Neural crest cell (in vitro differentiated cells): ENCODE data around the gene PCDHGA5. TPM values are rescaled to one million over a fixed set of nuclear protein-coding genes. Genes with fewer than 3 reads are reported as not detected.
"Not testable (repeated sequence)": the region's sequence is repeated elsewhere in the genome, so short reads cannot be mapped to it uniquely, and the experiment has no call there.

Experiments
- DNase-seq: peaks from one replicate; pipeline ENCODE4 v3.0.0; 2021; ENCODE audit warnings: low read depth, mixed read lengths, low spot score
- H3K27ac Mint-ChIP-seq: one replicate; pipeline ENCODE4 v1.8.0; 2021; ENCODE audit warnings: mild to moderate bottlenecking, mixed read lengths; ENCODE audit not compliant: unreplicated experiment
- H3K27me3 Mint-ChIP-seq: 2 replicates; pipeline ENCODE4 v1.8.0; 2021; ENCODE audit warnings: low read depth, mild to moderate bottlenecking, mixed read lengths
- H3K36me3 Mint-ChIP-seq: 2 replicates; pipeline ENCODE4 v1.8.0; 2021; ENCODE audit warnings: low read depth, mild to moderate bottlenecking, mixed read lengths
- H3K4me1 Mint-ChIP-seq: 2 replicates; pipeline ENCODE4 v1.8.0; 2021; ENCODE audit warnings: mixed read lengths
- H3K4me3 Mint-ChIP-seq: one replicate; pipeline ENCODE4 v1.8.0; 2021; ENCODE audit warnings: mild to moderate bottlenecking, mixed read lengths
- H3K9me3 Mint-ChIP-seq: 2 replicates; pipeline ENCODE4 v1.8.0; 2021; ENCODE audit warnings: mixed read lengths
- total RNA-seq: library from RNA; stranded (reverse); gene quantifications from 2 replicates; pipeline ENCODE4 v1.2.1, GENCODE V29; 2021
- TF ChIP-seq, protein P1 (sequence below): fragments of 200-600 bp; sonication (generic); conservative IDR thresholded peaks from 2 replicates; pipeline ENCODE4 v1.5.0; 2021; ENCODE audit warnings: antibody characterized with exemption, mild to moderate bottlenecking

PCDHGA5 gene
- total RNA-seq, 1 donor from 2014 or later = 0.51 TPM

DNA sequence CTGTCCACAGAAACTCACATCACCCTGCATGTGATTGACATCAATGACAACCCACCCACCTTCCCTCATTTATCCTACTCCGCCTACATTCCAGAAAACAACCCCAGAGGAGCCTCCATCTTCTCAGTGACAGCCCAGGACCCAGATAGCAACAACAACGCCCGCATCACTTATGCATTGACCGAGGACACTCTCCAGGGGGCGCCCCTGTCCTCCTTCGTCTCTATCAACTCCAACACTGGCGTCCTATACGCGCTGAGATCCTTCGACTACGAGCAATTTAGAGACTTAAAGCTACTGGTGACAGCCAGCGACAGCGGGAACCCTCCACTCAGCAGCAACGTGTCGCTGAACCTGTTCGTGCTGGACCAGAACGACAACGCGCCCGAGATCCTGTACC is 18.6 kb upstream of the PCDHGA5 start:
- H3K27ac Mint-ChIP-seq = no peak overlapping the region
- H3K36me3 Mint-ChIP-seq = peaks cover 19% of the 10 kb centered on the region
- H3K4me1 Mint-ChIP-seq = no peaks in the 10 kb centered on the region
- no peak for DNase-seq
- H3K9me3 Mint-ChIP-seq = peaks cover 27% of the 10 kb centered on the region
- TF ChIP-seq, protein P1, sequence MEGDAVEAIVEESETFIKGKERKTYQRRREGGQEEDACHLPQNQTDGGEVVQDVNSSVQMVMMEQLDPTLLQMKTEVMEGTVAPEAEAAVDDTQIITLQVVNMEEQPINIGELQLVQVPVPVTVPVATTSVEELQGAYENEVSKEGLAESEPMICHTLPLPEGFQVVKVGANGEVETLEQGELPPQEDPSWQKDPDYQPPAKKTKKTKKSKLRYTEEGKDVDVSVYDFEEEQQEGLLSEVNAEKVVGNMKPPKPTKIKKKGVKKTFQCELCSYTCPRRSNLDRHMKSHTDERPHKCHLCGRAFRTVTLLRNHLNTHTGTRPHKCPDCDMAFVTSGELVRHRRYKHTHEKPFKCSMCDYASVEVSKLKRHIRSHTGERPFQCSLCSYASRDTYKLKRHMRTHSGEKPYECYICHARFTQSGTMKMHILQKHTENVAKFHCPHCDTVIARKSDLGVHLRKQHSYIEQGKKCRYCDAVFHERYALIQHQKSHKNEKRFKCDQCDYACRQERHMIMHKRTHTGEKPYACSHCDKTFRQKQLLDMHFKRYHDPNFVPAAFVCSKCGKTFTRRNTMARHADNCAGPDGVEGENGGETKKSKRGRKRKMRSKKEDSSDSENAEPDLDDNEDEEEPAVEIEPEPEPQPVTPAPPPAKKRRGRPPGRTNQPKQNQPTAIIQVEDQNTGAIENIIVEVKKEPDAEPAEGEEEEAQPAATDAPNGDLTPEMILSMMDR = no peak
- no peak overlapping the region for H3K4me3 Mint-ChIP-seq
- H3K27me3 Mint-ChIP-seq = no peaks in the 10 kb centered on the region

DNA sequence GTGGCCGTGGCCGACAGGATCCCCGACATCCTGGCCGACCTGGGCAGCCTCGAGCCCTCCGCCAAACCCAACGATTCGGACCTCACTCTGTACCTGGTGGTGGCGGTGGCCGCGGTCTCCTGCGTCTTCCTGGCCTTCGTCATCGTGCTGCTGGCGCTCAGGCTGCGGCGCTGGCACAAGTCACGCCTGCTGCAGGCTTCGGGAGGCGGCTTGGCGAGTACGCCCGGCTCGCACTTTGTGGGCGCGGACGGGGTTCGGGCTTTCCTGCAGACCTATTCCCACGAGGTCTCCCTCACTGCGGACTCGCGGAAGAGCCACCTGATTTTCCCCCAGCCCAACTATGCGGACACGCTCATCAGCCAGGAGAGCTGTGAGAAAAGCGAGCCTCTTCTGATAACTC is 17.9 kb upstream of the PCDHGA5 start:
- peaks cover 27% of the 10 kb centered on the region for H3K9me3 Mint-ChIP-seq
- not testable (repeated sequence) for H3K4me3 Mint-ChIP-seq, H3K4me1 Mint-ChIP-seq, DNase-seq, H3K27me3 Mint-ChIP-seq, H3K27ac Mint-ChIP-seq
- peaks cover 20% of the 10 kb centered on the region for H3K36me3 Mint-ChIP-seq

DNA sequence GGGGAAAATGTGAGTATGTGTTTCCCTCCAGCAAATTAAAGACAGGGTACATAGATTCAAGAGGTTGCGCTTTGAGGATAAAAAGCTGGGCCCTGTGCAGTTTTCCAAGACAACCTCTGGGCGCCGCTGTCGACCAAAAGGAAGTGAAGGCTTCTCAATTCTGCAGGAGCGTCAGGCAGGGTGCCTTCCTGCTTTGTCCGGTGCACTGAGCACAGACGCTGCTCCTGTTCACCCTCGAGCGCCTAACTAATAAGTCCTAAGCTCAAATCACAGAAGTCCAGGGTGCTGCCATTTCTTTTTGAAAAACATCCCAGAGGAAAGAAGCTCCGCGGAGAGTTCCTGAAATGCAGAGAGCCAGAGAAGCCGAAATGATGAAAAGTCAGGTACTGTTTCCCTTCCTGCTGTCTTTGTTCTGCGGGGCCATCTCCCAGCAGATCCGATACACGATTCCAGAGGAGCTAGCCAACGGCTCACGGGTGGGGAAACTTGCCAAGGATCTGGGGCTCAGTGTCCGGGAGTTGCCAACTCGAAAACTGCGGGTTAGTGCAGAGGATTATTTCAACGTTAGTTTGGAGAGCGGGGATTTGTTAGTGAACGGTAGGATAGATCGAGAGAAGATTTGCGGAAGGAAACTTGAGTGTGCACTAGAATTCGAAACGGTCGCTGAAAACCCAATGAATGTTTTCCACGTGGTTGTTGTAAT is 13.9 kb upstream of the PCDHGA5 start, which contains the start of gene PCDHGB1:
PCDHGB1 (plus strand) TSS at position 183 of the 703 bp plus-strand sequence; CDS start at position 345, 162 bp downstream.
- Mint-ChIP-seq H3K4me3 (peak within 1 kb of the TSS; percentile 69), H3K27me3 (no peaks in the 10 kb centered on the region), H3K9me3 (peaks cover 27% of the 10 kb centered on the region), H3K27ac (no peak within 1 kb of the TSS), H3K36me3 (peaks cover 31% of the 10 kb centered on the region), H3K4me1 (no peaks in the 10 kb centered on the region)
- peak; percentile 21 for DNase-seq
- TF ChIP-seq, protein P1 = peak; percentile 59

DNA sequence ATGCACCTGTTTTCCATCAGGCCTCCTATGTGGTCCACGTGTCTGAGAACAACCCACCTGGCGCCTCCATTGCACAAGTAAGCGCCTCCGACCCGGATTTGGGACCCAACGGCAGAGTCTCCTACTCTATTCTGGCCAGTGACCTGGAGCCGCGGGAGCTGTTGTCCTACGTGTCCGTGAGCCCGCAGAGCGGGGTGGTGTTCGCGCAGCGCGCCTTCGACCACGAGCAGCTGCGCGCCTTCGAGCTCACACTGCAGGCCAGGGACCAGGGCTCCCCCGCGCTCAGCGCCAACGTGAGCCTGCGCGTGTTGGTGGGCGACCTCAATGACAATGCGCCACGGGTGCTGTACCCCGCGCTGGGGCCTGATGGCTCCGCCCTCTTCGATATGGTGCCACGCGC is 12.4 kb upstream of the PCDHGA5 start:
- Mint-ChIP-seq H3K9me3 (peaks cover 24% of the 10 kb centered on the region), H3K4me1 (no peaks in the 10 kb centered on the region), H3K36me3 (peaks cover 34% of the 10 kb centered on the region), H3K27me3 (no peaks in the 10 kb centered on the region), H3K4me3 (no peak overlapping the region), H3K27ac (no peak overlapping the region)
- DNase-seq = no peak
- TF ChIP-seq, protein P1 = no peak

DNA sequence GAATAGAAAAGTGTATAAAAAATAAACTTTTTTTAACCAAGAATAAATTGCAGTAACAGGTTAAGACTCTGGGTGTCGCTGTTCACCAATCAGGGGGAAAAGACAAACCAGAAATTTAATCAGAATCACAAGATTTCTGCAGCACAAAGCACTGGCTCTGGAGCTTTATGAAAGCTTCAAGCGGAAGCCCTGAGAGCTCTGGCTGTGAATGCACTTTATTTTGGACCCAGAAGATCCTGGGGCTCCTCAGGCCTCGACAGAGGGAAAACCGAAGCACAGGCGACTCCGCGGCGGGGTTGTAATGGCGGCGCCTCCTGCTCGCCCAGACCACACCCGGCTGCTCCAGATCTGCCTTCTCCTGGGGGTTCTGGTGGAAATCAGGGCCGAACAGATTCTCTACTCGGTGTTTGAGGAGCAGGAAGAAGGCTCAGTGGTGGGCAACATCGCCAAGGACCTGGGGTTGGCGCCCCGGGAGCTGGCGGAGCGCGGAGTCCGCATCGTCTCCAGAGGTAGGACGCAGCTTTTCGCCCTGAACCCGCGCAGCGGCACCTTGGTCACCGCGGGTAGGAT is 9.0 kb upstream of the PCDHGA5 start, which contains the start of gene PCDHGA4:
PCDHGA4 (plus strand) TSS at position 122 of the 570 bp plus-strand sequence; CDS start at position 209, 87 bp downstream.
- TF ChIP-seq, protein P1 = peak; percentile 34
- no peak for DNase-seq
- Mint-ChIP-seq H3K9me3 (peaks cover 21% of the 10 kb centered on the region), H3K27ac (no peak within 1 kb of the TSS), H3K36me3 (peaks cover 36% of the 10 kb centered on the region), H3K4me3 (no peak within 1 kb of the TSS), H3K4me1 (no peaks in the 10 kb centered on the region), H3K27me3 (no peaks in the 10 kb centered on the region)

DNA sequence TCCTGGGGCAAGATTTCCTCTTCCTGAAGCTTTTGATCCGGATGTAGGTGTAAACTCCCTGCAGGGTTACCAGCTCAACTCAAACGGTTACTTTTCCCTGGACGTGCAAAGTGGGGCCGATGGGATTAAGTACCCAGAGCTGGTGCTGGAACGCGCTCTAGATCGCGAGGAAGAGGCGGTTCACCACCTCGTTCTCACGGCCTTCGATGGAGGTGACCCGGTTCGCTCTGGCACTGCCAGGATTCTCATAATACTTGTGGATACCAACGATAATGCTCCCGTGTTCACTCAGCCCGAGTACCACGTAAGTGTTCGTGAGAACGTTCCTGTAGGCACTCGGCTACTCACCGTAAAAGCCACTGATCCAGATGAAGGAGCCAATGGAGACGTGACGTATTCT is 8.3 kb upstream of the PCDHGA5 start:
- Mint-ChIP-seq H3K4me1 (no peaks in the 10 kb centered on the region), H3K27ac (no peak overlapping the region), H3K36me3 (peaks cover 37% of the 10 kb centered on the region), H3K9me3 (peaks cover 19% of the 10 kb centered on the region), H3K27me3 (no peaks in the 10 kb centered on the region), H3K4me3 (no peak overlapping the region)
- TF ChIP-seq, protein P1 = no peak
- no peak for DNase-seq
